Measurements from ENCODE around the gene PRPH.
"Not testable (repeated sequence)": the region's sequence is repeated elsewhere in the genome, so short reads cannot be mapped to it uniquely, and the experiment has no call there.

PRPH gene

GRCh38 chr12:49333778-49334177 is 38.8 kb downstream of the PRPH start:
- not testable (repeated sequence) for DNase-seq (ENCODE audit: low spot score)

GRCh38 chr12:49334226-49334625 is 39.3 kb downstream of the PRPH start:
- DNase-seq (ENCODE audit: low spot score) = no peak

GRCh38 chr12:49334681-49335080 is 39.7 kb downstream of the PRPH start:
- no peak for DNase-seq (ENCODE audit: low spot score)

DNA sequence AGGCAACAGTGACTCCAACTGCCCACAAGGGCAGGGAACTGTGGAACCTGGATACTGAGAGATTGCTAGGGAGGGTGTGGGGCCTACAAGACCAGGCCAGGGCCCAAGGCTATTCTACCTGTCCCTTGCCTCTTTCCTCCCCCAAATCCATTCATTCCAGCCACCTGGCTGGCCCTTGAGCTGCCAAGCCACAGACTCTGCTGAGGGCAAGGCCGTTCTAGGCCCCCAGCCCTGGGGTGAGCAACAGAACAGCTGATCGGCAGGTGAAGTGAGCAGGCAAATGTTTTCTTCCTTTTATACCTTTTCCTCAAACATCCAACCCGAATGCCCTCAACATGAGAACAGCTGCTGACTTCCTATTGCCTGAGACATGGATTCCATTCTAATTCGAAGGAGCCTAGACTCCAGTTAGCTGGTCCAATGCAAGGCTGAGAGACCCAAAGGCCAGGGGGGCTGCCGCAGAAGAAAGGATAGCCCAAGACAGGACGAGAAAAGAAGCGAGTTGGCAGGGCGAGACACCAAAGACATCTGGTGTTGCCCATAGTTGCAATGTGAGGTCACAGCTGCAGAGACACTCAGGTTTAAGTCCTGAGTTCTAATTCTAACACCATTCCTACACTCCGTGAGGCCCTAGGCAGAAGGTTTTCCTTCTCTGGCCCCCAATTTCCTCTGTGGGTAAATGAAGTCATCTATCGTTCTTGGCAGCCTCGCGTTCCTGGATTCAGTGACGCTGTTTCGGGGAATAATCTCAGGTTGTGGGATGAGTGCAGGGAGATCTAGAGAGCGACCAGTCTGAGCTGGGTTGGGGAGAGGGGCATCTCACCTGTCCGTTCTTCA is 40.4 kb downstream of the PRPH start:
- DNase-seq (ENCODE audit: low spot score) = no peak

DNA sequence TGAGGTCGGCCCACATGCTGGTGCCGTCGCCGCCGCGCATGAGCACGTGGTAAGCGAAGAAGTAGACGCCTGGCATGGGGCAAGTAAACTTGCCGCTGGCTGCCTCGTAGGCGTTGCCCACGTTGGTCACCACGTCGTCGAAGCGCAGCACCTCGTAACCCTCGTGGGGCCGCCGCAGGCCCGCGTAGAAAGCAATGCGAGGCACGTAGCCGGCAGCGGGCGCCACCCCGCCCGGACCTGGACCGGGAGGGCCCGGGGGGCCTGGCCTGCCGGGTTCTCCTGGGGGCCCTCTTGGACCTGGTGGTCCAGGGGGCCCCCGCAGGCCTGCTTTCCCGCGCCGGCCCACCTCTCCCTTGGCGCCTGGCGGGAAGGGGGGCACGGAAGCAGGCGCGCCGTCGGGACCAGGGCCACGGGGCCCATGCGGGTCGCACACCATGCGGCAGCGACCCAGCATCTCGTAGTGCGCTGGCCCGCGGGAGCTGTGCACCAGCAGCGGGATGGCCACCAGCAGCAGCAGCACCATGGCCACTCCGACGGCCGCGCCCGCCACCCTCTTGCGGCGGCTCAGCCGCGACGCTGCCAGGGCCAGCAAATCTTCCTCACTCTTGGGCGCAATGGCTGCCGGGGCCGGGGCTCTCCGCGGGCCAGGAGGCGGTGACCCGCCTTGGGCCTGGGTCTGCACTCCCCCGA is 41.2 kb downstream of the PRPH start:
- no peak for DNase-seq (ENCODE audit: low spot score)

DNA sequence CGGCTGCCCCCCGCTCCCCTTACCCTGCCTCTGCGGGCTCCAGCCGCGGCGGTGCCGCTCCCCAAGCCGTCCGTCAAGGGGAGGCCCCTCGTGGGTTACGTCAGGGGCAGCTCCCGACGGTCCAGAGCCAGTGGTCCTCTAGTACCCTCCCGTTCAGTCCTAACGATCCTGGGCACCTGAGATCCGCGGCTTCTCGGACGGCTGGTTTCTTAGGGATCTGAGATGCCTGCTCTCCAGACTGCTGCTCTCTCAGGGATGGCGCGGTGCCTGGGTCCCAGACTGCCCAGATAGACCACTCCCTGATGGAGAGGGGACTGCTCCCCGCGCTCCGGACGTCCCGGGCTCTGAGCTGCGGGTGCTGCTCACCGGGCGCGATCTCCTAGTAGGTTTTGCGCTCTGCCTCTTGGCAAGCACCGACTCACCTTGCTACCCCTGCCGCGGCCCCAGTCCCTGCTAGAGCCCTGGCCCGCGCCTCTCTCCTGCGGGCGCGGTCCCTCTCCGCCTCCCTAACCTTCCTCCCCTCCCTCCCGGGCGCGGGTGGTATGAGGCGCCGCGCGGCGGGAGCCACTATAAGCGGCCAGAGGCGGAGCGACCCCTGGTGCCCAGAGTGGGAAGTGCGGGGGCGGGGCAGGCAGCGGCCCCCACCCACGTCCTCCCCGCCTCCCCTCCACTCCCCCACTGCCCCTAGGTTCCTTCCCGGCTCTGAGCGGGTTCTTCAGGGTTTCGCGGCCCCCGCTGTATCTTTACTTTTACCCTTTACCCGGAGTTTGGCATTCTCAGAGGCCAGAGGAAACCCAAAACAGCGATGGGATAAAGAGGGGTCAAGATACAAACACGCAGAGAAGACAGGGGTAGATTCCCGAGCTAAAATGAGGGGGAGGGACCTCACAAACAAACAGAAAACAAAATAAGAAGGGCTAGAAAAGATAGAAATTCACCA is 42.0 kb downstream of the PRPH start, which contains the start of gene C1QL4:
Gene C1QL4, minus strand, starts transcription at position 544 of the 940 bp plus-strand sequence. CDS start 711 bp downstream, outside the sequence.
- DNase-seq (ENCODE audit: low spot score) = peak; percentile 96

- no peak for DNase-seq (ENCODE audit: low spot score)
These were observed 44.0 kb downstream of the PRPH start for GRCh38 chr12:49338830-49339463.

DNA sequence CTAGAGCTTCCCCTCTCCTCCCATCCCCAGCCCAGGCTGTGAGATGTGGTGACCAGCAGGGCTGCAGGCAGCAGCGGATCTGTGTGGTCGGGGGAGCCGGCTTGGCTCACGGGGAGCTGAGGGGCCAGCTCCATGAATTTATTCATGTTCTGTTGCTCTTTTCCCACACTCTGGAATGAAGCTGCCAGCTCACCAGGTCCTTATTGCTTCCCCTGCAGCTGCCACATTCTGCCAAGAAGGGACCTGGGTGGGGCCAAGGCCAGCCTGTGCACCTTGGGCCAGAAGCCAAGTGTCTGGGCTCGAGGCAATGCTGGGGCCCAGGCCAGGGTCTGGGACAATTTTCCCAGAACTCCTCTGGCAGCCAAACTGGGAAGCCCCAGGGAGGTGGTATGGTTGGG is 44.5 kb downstream of the PRPH start:
- no peak for DNase-seq (ENCODE audit: low spot score)

- no peak for DNase-seq (ENCODE audit: low spot score)
These were observed 45.3 kb downstream of the PRPH start for GRCh38 chr12:49340095-49340870.

DNA sequence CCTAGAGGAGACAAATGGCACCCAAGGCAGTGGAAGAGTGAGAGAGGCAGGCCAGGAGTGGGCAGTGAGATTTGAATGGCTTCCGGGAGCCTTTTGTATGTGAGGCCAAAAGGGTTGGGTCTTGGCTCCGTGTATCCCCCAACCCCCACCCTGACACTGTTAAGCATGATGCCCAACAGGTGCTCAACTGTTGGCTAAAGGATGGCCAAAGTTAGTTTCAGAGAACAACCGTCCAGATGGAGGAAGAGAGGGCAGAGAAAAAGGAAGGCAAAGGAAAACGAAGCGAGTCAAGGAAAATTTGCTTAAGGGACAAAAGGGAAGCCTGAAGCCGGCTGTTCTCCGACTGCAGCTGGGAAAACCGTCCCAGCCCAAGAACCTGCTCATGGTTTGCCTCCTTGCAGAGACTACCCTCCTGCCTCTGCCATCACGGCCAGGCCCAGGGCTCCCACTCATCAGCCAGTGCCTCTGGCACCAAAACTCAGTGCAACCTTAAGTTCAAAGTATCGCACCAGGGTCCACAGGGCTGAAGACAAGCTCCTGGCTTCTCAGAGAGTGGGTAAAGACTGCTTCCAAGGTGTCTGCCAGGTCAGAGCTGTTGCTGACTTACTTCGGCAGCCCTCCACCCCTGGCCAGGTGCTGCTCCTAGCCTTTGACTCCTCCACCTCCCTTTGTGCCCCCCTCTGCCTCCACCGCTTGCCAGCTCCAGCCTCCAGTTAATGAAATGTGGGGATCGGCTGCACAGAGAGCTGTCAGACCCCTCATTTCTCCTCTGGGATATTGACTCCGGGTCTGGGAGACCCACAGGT is 46.2 kb downstream of the PRPH start:
- DNase-seq (ENCODE audit: low spot score) = no peak

DNA sequence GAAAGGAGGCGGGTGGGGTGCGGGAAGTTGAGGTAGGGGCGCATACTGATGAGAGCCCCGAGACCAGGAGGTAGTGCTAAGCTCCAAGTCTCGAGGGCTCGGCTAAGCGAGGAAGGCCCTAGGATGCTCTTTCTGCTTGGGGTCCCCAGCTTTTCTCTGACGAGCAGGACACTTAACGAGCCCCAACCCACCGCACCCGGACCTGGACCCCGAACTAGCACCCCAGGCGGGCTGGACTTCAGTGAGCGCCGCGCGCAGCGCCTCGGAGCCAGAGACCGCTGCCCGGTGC is 46.8 kb downstream of the PRPH start:
- DNase-seq (ENCODE audit: low spot score) = no peak

DNA sequence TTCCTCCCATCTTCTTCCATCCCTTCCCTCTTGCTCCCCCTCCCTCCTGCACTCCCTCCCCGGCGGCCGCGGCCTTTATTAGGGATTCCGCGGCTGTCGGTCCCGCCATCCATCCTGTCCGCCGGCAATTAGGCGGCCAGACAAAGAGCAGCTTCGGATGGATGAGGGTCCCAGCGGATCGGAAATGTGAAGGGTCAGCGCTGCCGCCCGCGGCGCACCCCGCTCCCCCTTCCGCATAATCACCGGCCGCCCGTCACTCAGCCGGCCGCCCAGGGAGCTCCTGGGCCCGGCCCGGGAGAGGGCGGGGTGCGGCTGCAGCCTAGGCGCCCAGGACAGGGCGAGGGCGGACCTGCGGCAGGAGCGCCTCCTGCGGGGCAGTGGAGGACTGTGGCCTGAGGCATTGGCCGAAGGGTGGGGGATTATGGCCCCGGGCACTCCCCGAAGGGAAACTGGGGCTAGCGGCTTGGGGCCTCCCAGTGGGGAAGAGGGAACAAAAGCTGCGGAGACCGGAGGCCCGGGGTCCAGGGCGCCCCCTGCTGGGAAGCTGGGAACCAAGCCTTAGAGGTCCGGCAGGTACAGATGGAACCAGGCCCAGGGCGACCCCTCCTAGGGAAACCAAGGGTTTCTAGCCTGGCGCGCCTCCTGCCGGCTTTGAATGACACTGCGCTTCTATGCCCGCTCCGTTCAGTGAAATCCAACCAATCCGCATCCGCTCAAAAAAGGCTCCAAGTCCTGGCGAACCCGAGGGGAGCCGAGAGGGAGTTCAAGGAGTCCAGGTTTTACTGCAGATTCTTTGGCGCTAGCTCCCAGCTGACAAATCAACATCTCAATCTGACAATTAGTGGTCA is 47.3 kb downstream of the PRPH start:
- peak; percentile 98 for DNase-seq (ENCODE audit: low spot score)

DNA sequence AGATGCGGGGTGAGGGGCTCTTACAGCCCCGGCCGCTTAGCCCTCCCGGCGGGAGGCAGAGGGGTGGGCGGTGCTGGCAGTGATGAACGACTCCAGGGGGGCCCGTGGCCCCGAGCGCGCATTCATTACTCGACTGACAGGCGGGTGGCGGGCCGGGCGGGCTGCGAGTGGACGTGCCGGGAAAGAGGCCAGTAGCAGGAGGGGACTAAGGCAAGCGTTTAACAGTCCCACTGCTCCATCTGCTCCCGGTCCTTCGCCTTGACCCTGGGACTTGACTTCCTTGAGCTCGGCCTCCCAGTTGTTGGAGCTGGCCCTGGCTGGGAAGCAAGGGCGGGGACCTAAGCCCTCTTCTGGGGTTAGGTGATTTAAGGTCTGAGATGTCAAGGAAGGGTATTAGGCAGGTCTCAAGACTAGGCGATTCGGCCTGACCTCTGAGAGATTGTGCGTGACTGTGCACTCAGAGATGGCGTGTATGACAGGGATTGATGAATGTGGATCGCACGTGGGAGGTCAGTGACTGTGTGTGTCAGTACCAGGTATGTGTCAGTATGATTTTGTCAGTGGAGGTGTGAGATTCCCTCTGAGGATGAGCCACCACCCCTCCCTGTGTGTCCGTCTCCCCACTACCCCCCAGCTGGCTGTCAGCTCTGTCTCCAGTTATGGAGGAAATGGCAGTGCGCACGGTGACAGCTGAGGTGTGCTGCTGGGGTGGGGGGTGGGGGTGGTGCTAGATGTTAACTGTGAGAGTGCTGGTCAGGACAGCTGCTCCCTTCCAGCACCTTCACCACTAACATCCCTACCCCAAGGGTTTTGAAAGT is 48.2 kb downstream of the PRPH start:
- DNase-seq (ENCODE audit: low spot score) = no peak

GRCh38 chr12:49344486-49345050 is 49.6 kb downstream of the PRPH start:
- DNase-seq (ENCODE audit: low spot score) = no peak

GRCh38 chr12:49345051-49345824 is 50.3 kb downstream of the PRPH start:
- peak; percentile 61 for DNase-seq (ENCODE audit: low spot score)

DNA sequence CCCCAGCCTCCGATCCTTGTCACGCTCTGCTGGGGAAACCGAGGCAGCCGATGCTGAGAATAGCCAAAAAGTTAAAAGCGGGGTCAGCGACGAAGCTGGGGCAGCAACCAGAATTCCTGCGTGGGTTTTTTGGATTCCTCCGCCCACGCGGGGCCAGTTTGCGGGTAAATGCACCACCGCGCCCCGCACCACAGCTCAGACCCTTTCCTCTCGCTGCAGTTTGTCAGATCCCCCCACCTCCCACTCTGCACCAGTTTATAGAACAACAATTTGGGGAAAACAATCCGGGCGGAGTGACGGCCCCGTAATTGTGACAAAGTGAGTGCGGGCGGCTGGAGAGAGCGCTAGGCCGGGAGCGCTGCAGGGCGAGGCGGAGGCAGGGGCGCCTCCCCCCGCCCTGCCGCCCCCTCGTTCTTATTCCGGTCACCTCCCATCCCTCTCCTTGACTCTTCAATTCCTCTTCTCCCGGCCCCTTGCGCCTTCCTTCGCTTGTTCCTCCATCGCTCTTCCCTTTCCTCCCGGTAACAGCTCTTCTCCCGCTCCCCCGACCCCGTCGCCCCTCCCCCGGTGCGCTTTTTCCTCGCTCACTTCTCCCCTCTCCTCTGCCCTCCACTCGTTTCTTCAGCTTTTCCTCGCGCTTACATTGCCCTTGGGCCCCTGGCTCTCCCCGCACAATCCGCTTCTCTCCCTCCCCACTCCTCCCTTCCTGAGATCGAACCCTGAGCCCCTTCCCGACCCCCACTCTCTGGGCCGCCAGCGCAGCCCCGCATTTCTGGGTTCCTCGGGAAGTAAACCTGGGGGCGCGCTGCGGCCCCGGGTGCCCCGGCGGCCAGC is 51.1 kb downstream of the PRPH start:
- peak; percentile 68 for DNase-seq (ENCODE audit: low spot score)
